ENCODE results near the gene FGFR3. TPM values are rescaled to one million over a fixed set of nuclear protein-coding genes. Genes with fewer than 3 reads are reported as not detected.
A peak's percentile ranks its signal among the peaks of the same experiment; 100 is the strongest.

Gene FGFR3
- total RNA-seq, 1 donor from 2014 or later: 1.0 TPM

DNA sequence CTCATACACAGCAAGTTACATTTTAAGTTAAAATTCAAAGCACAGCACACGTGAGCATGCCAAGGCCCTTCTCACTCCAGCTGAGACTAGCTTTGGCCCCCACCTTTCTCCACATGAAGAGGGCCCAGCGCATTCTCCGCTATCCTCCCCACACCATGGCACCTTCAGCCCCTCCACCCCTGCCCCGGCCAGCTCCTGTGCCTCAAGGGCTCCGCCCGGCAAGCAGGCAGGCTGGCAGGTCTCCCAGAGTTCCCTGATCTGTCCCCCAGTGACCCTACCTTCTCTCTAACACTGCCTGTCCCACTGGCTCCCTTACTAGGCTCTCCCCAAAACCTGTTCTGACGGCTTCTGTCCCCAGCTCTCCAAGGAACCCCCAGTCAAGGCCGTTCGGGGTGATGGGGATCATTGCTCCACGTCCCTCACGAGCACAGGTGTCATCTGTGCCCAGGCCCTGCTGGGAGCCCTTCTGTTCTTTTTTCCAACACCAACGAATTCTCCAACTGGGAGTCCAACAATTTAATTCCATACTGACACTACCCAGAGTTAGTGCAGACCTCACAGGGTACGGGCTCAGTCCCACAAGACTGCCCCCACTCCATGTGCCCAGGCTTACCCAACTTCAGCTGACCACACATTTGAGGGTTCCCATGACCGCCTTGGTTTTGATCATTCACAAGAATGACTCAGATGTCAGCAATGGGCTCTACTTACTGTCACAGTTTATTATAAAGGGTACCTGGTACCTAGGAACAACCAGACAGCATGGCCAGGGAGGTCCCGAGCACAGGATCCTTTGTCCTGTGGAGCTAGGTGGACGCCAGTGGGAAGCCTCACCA is 58.7 kb downstream of the FGFR3 start:
- H3K27ac Mint-ChIP-seq (ENCODE audit: unreplicated experiment): no peak overlapping the region
- no peak for DNase-seq (ENCODE audit: low spot score)
- TF ChIP-seq, protein P1, sequence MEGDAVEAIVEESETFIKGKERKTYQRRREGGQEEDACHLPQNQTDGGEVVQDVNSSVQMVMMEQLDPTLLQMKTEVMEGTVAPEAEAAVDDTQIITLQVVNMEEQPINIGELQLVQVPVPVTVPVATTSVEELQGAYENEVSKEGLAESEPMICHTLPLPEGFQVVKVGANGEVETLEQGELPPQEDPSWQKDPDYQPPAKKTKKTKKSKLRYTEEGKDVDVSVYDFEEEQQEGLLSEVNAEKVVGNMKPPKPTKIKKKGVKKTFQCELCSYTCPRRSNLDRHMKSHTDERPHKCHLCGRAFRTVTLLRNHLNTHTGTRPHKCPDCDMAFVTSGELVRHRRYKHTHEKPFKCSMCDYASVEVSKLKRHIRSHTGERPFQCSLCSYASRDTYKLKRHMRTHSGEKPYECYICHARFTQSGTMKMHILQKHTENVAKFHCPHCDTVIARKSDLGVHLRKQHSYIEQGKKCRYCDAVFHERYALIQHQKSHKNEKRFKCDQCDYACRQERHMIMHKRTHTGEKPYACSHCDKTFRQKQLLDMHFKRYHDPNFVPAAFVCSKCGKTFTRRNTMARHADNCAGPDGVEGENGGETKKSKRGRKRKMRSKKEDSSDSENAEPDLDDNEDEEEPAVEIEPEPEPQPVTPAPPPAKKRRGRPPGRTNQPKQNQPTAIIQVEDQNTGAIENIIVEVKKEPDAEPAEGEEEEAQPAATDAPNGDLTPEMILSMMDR (IDR thresholded peaks at IDR 0.05; ENCODE audit: unreplicated experiment): no peak
- H3K4me1 Mint-ChIP-seq (ENCODE audit: unreplicated experiment): no peaks in the 10 kb centered on the region
- H3K36me3 Mint-ChIP-seq (ENCODE audit: low read depth, unreplicated experiment): no peaks in the 10 kb centered on the region
- peaks cover 4% of the 10 kb centered on the region for H3K27me3 Mint-ChIP-seq (ENCODE audit: unreplicated experiment)
- no peak overlapping the region for H3K4me3 Mint-ChIP-seq (ENCODE audit: unreplicated experiment)
- H3K9me3 Mint-ChIP-seq (ENCODE audit: unreplicated experiment): no peaks in the 10 kb centered on the region

DNA sequence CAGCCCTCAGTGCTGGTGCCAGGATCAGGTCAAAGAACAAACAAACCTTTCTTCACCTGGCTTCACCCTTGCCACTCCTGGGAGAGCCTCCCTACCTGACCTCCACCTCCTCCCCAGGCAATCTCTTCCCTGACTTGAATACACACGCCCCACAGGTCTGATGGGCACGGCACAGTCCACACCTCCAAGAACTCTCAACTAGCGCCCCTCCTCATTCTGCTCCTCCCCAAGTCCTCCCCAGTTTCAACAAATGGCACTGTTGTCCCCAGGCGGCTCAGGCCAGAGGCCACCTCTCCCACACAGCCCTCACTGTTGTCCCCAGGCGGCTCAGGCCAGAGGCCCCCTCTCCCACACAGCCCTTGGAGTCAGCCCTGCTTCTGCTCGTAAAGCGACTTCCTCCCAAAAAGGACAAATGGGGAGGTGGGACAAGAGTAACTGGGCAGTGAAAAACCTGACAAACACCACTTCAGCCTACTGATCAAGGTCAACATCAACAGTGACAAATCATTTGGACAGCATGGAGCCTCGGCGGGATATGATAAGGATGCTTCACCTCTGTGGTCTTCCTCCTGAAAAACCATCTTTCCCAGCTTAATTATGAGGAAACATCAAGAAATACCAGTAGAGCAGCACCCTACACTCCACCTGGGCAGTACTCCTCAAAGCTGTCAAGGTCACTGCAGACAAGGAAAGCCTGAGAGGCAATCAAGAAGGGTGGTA is 60.0 kb downstream of the FGFR3 start:
- H3K27ac Mint-ChIP-seq (ENCODE audit: unreplicated experiment): no peak overlapping the region
- no peak for DNase-seq (ENCODE audit: low spot score)

DNA sequence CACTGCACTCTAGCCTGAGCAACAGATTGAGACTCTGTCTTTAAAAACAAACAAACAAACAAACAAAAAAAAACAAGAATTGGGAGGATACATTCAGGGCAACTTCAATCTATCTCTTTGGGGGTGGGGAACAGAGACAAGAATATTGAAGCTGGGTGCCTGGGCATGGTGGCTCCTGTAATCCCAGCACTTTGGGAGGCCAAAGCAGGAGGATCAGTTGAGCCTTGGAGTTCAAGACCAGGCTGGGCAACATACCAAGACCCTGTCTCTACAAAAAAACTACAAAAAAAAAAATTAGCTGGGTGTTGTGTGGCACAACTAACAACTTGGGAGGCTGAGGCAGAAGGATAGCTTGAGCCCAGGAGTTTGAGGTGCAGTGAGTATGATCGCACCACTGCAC is 61.7 kb downstream of the FGFR3 start:
- TF ChIP-seq, protein P1 (IDR thresholded peaks at IDR 0.05; ENCODE audit: unreplicated experiment): no peak
- Mint-ChIP-seq H3K36me3 (ENCODE audit: low read depth, unreplicated experiment) (no peaks in the 10 kb centered on the region), H3K9me3 (ENCODE audit: unreplicated experiment) (no peaks in the 10 kb centered on the region), H3K27ac (ENCODE audit: unreplicated experiment) (no peak overlapping the region), H3K4me3 (ENCODE audit: unreplicated experiment) (peak overlapping the region; percentile 87), H3K27me3 (ENCODE audit: unreplicated experiment) (peaks cover 8% of the 10 kb centered on the region), H3K4me1 (ENCODE audit: unreplicated experiment) (peaks cover 3% of the 10 kb centered on the region)
- DNase-seq (ENCODE audit: low spot score): no peak

More for the DNA sequence above, 60.0 kb downstream of the FGFR3 start:
- TF ChIP-seq, protein P1 (IDR thresholded peaks at IDR 0.05; ENCODE audit: unreplicated experiment): no peak
- no peak overlapping the region for H3K4me3 Mint-ChIP-seq (ENCODE audit: unreplicated experiment)
- no peaks in the 10 kb centered on the region for H3K9me3 Mint-ChIP-seq (ENCODE audit: unreplicated experiment)
- H3K4me1 Mint-ChIP-seq (ENCODE audit: unreplicated experiment): no peaks in the 10 kb centered on the region
- H3K27me3 Mint-ChIP-seq (ENCODE audit: unreplicated experiment): peaks cover 5% of the 10 kb centered on the region
- H3K36me3 Mint-ChIP-seq (ENCODE audit: low read depth, unreplicated experiment): no peaks in the 10 kb centered on the region

DNA sequence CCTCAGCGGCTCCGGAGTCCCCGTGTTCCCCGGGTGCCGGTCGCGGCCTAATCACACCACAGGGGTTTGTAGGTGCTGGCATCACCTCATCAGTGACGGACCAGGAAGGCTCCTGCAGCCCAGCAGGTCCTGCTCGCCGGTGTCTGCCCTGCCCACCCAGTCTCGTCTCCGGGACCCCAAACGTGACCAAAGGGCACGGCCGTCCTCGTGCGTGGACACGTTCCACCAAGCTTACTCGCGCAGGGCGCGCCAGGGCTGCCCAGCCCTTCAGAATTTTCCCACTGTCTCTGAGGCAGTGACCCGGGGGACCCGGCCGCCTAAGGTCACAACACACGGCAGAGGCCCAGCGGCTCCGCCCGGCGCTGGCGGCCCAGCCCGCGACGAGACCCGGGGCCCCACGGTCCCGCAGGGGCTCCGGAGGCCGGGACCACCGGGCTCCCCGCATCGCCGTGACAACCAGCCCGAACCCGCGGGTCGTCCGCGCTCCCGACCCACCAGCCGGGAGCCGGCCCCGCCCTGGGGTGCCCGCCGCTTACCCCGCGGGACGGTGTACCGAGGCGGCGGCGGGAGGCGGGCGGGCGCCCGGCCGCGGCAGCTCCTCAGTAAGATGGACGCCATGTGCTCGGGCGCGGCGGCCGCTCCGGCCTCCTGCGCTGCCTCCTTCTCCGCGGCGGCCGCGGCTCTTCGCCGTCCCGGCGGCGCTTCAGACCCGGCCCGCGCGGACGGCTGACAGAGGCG is 62.4 kb downstream of the FGFR3 start:
- TF ChIP-seq, protein P1 (IDR thresholded peaks at IDR 0.05; ENCODE audit: unreplicated experiment): no peak

More for the DNA sequence above, 62.4 kb downstream of the FGFR3 start:
- Mint-ChIP-seq H3K36me3 (ENCODE audit: low read depth, unreplicated experiment) (no peaks in the 10 kb centered on the region), H3K4me3 (ENCODE audit: unreplicated experiment) (peak overlapping the region; percentile 87), H3K27ac (ENCODE audit: unreplicated experiment) (no peak overlapping the region), H3K9me3 (ENCODE audit: unreplicated experiment) (no peaks in the 10 kb centered on the region), H3K27me3 (ENCODE audit: unreplicated experiment) (peaks cover 8% of the 10 kb centered on the region), H3K4me1 (ENCODE audit: unreplicated experiment) (peaks cover 3% of the 10 kb centered on the region)
- no peak for DNase-seq (ENCODE audit: low spot score)
